ENCODE results near the gene HSPBP1. TPM values are rescaled to one million over a fixed set of nuclear protein-coding genes. Genes with fewer than 3 reads are reported as not detected.

HSPBP1 gene
- total RNA-seq, 1 experiment from 2014 or later = 63.0 TPM

GRCh38 chr19:55273978-55274707 lies 5.8 kb downstream of the HSPBP1 start:
- Histone ChIP-seq H3K9me2 (ENCODE audit: insufficient read depth) (no peaks in the 10 kb centered on the region), H3K4me2 (ENCODE audit: low read length) (no peak overlapping the region), H3K27ac (ENCODE audit: low read depth, low read length) (no peak overlapping the region), H2AFZ (ENCODE audit: low read depth, low read length, poor library complexity, severe bottlenecking) (no peak overlapping the region), H3K4me1 (ENCODE audit: control insufficient read depth in 1 of 2, insufficient read depth in 2 of 2, low read length in 2 of 2) (peaks cover 4 to 6% of the 10 kb centered on the region in 2 experiments), H3K4me3 (replicated peaks in 1 of 2; ENCODE audit: low read depth in 1 of 2, low read length in 2 of 2) (no peak overlapping the region), H3K36me3 (ENCODE audit: control insufficient read depth in 1 of 2, insufficient read depth in 2 of 2, low read length in 2 of 2) (peaks cover 9 to 21% of the 10 kb centered on the region in 2 experiments; a peak in 3 of 4 replicates), H3K27me3 (ENCODE audit: insufficient read depth, low read length) (no peaks in the 10 kb centered on the region), H3K9me3 (ENCODE audit: control insufficient read depth in 1 of 2, insufficient read depth in 1 of 2, low read depth in 1 of 2, low read length in 2 of 2) (no peaks in the 10 kb centered on the region), H3K79me2 (ENCODE audit: insufficient read depth, low read length) (peaks cover 5% of the 10 kb centered on the region), H4K20me1 (ENCODE audit: insufficient read depth) (no peaks in the 10 kb centered on the region), H3K9ac (ENCODE audit: low read length) (no peak overlapping the region)
- ChIA-PET RAD21 (ENCODE audit: low non-redundant PET in 1 of 2, low total read pairs in 2 of 2, uncharacterized antibody in 2 of 2, unreplicated experiment in 2 of 2) (no interaction called here), CTCF (no interaction called here), POLR2A (no interaction called here)
- no TSS peak for BruUV-seq (replicated peaks)
- no peak for ATAC-seq
- TF ChIP-seq ZBTB33 (IDR thresholded peaks at IDR 0.05; ENCODE audit: extremely low read depth, insufficient replicate concordance, low read length) (no peak), SP1 (IDR thresholded peaks at IDR 0.05; ENCODE audit: low read depth) (no peak), TCF7L2 (IDR thresholded peaks at IDR 0.05; ENCODE audit: borderline replicate concordance, extremely low read depth, insufficient read depth, insufficient read length) (no peak), EZH2phosphoT487 (IDR thresholded peaks at IDR 0.05; ENCODE audit: borderline replicate concordance) (no peak), EGR1 (IDR thresholded peaks at IDR 0.05; ENCODE audit: low read depth) (no peak), SRF (IDR thresholded peaks at IDR 0.05; ENCODE audit: low read depth) (no peak), FOSL1 (IDR thresholded peaks at IDR 0.05; ENCODE audit: low read depth) (no peak), REST (IDR thresholded peaks at IDR 0.05; ENCODE audit: low read depth) (no peak), RAD21 (IDR thresholded peaks at IDR 0.05; ENCODE audit: low read depth) (no peak)
- TF ChIP-seq, protein P1, sequence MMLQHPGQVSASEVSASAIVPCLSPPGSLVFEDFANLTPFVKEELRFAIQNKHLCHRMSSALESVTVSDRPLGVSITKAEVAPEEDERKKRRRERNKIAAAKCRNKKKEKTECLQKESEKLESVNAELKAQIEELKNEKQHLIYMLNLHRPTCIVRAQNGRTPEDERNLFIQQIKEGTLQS (IDR thresholded peaks at IDR 0.05) = no peak
- intact Hi-C loops (cut with micrococcal nuclease) = no loop called here
- no peak for DNase-seq (ENCODE audit: low read depth, low spot score)
